Urothelium cell line (cell line): ENCODE data around the gene MYO9A.

Experiments
- DNase-seq: peaks from one replicate; pipeline ENCODE4 v3.0.0; 2011; ENCODE audit warnings: low spot score, mixed read lengths
- FAIRE-seq: peaks from 2 replicates; lab custom pipeline; 2011; peaks lifted over from hg19 to GRCh38; lab: Jason Lieb, UNC

The MYO9A gene

DNA sequence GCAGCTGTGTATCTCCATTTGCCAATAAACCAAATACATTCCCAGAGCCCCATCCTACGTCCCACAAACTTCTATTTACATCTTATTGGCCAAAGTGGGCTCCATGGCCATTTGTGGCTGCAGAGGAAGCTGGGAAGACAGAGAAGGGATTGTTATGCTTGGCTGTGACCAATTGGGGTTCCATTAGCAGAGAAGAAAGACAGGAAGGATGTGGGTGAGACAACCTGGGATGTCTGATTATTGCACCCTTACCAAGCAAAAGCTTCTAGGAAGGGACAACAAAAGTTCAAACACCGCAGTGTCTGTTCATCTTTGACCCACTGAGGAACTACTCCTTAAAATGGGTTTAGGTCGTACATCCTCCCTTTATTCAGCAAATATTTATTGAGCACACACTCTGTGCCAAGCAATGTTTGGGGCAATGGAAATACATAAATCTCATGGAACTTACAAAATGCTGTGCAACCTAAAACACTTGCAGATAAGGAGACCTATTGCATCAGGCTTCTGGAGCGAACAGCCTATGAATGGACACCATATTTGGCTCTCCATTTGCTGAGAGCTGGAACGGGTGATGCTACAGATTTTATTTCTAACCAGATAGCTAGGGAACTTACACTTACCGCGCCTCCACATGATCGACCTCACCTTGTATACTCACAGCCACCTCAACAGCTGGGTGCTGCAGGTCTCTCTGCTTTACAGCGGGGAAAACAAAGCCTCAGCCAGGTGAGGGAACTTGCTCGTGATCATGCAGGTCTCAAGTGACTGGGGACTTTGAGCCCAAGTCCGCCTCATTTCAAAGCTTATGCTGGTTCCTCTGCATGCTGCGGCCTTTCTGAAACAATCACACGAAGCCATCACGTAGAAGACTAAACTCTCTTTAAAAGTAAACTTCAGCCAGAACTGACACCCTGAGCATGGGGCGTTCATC is 329.0 kb downstream of the MYO9A start:
- FAIRE-seq (no peak), DNase-seq (no peak)

DNA sequence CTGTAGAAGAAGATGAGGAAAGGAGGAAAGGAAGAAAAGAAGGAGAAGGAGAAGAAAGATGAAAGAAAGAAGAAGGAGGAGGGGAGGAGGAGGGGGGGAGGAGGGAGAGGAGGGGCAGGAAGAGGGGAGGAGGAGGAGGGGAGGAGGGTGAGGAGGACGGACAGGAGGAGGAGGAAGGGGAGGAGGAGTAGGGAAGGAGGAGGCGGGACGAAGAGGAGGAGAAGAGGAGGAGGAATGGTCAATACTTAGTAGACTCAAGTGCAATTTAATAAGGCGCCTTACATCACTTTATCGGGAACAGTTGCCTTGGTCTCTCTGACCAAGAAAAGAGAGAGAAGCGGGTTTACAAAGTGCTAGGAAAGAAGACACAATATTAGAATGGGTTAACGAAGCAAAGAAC is 331.3 kb downstream of the MYO9A start:
- DNase-seq (no peak), FAIRE-seq (no peak)

DNA sequence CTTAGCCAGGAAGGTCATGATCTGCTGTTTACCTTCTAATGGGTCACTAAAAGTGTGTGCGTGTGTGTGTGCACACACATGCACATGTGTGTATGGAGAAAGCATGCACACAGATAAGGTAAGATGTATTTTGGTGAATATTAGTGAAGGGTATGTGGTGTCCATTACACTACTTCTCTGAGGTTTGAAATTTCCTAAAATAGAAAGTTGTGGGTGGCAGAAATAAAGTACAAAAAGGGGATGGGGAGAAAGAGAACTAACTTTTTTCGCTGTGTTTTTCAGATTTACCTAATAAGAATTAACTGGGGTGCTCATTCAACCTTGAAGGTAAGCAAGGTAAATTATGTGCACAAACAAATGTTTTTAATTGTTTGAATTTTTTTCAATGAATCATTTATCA is 332.0 kb downstream of the MYO9A start:
- DNase-seq, result no peak
- no peak for FAIRE-seq

DNA sequence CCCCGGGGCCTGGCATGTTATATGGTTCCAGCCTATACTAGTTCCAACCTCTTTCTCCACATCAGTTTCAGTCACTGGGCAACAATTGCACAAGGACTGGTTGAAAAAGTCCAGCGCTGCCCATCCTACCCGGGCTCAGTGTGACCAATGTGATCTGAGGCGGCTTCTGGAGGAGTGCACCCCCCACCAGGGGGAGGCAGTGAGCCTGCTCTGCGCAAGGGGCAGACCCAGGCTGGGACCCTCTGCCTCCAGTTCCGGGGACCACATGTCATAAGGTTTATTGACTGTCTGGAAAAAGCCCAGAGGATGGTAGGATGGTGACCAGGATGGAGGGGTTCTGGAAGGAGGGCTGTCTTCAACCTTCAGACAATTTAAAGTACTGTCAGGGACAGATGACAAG is 333.2 kb downstream of the MYO9A start:
- DNase-seq (no peak), FAIRE-seq (no peak)

DNA sequence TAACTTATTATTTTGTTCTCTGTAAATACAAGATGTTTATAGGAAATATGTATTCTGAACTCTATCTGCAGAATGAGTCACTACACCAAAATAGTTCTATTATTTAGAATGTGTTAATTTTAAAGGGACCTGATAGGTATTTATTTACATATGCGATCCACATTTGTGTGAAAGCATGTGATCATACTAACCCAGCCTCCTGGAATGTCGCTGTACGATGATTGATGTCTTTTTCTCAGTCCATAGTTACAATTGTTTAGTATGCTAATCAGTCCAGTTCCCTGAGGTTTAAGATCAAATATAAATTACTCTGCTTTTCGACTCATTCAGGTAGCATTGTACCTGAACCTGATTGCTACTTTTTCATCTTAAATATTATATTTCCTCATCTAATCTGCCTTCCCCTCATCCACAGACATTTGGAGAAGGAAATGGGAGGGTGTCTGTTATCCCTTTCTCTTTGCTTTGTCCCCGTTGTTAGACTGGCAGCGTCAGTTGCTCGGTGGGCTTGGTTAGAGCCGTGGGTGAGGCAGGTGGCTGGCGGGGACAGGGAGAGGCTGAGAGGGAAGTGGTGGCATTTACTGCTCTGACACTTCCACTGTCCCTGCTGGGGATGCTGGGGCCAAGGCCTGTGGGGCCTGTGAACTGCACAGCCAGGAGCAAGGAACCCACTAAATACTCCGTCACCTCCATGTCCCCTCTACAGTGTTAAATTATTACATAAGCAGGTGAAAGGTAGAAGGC is 335.4 kb downstream of the MYO9A start:
- FAIRE-seq, result no peak
- DNase-seq, result no peak

DNA sequence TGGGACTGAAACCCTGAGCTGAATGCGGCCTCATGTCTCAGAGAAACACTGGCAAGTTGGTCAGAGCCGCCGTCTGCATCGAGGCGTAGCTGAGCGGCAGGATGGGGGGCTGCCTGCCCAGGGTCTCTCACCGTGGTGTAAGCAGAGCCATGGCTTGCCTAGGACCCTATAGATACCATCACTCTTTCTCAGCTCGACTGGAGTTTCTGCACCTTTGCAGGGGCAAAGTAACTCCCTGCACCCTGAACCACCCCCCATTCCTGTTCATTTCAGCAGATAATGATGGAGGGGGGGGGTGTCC is 336.0 kb downstream of the MYO9A start:
- no peak for DNase-seq
- no peak for FAIRE-seq

DNA sequence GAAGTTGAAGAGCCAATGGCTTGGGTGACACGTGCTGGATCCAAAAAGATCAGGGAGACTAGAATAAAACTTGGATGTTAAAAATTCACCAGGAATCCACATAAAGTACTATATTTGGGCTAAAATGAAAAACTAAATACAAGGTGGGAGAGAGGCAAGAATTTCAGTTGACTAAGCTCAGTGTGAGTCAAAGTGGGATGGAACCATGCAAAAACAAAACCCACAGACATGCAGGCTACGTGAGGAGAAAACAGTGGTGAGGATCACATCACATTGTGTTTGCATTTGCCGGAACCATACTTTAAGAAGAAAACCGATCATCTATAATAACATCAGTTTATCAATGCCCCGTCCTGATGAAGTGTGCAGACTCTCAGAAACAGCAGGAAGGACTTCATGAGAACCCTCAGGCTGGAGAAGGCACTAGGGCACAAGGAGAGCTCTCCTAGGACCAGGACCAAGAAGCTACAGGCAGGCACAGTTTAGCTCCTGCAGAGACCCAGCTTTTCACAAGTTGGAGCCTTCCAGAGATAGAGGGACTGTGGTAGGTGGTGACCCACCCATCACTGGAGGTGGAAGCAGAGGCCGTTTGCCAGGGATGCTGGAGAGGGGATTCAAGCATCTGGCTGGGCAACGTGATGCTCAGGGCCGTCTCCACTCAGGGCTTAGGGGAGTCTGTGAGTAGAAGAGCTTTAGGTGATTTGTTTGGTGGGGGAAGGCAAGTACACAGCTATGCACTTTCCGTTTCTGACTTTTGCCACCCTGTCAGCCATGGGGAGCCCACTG is 336.6 kb downstream of the MYO9A start:
- no peak for FAIRE-seq
- DNase-seq, result no peak

DNA sequence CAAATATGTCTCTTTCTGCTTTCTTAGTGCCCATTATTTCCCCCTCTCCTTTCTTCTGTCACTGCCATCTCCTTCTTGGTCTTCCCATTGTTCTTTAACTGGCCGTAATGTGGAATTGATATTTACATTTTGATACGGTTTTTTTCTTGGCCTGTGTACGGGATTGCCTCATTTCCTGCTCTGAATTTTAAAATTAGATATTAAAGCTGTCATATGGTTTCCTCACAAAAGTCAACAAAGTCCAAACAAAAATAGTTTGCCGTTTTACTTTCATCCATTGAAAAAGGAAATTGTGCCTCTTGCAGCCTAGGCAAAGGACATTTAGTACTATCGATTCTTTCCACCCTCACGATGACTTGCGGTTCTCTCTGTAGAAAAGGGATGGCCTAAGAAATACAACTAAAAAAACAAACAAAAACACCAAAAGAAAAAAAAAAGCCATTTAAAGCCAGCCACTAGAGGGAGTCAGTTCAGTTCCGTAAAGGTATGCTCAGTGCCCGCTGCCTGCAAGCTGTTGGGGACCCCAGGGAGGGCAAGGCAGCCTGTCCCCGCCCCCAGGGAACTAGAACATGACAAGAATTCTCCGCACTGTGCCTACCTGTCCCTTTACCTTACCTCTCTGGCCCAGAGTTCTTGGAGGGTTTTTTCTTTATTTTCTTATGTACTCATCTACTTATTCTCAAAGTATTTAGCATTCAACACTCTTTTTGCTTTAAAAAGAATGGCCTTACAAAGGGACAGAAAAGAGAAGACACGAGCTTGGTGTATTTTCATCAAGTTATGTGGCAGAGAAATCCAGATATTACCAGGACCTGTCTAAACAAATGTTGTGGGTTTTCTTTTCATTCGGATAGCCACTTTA is 337.6 kb downstream of the MYO9A start:
- DNase-seq (peak; percentile 65), FAIRE-seq (no peak)

DNA sequence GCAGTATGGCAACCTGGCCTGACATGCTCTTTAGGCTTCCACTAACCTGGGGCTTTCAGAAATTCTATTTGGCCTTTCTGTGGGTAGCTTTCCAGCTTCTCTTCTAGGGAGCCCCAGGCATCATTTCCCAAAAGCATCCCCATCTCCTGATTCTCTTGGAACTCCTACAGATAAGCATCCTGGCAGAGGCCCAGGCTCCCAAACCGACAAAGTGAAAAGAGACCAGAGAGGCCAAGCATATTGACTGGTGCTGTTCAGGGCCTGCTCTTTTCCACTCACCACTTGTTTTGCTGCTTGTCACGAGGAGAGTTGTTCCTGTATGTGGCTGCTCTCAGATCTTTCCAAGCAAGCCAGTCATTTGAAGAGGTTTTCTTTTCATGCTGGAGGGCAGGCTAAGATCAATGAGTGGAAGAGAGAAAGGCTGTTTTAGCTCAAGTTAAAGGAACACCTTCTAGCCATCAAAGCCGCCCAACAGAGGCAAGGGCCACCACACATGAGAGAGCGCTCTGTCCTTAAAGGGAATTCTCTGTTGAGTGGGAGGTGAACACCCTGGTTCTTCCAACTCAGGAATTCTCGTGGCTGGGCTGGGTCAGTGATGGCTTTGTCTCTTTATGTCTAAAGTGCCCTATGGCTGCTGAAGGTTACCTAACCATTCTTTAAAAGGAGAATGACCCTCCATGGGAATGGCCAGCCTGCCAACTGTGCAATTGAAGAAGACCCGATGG is 338.7 kb downstream of the MYO9A start:
- FAIRE-seq, result no peak

DNA sequence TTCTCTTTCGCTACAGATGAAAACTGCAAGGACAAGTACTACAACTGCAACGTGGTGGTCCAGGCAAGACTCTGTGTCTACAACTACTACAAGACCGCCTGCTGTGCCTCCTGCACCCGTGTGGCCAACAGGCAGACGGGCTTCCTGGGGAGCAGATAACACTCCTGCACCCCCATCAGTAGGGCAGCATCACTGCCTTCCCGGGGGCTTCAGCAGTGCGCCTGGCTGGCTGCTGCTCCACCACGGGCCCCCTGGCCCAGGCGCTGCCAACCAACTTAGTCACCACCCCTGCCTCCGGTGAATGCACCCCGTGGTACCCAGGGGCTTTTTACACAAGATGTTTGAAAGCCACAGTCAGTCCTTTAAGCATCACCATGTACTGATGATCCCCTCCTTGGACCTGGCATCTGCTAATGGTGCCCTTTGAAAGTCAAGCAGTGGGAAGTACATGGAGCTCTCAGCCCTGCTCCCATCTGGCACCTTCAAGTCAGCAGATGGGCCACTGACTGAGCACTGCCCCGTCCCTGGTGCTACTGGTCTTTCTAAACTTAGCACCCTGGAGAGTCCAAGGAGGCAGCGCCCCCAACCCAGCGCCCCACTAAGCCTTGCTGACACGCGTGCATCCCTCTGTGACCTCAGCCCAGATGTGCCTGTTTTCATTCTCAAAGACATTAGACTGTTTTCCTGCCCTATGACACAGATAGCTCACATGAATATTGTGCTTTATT is 340.6 kb downstream of the MYO9A start:
- DNase-seq, result no peak
- FAIRE-seq, result no peak

More for the DNA sequence above, 338.7 kb downstream of the MYO9A start:
- DNase-seq, result no peak

DNA sequence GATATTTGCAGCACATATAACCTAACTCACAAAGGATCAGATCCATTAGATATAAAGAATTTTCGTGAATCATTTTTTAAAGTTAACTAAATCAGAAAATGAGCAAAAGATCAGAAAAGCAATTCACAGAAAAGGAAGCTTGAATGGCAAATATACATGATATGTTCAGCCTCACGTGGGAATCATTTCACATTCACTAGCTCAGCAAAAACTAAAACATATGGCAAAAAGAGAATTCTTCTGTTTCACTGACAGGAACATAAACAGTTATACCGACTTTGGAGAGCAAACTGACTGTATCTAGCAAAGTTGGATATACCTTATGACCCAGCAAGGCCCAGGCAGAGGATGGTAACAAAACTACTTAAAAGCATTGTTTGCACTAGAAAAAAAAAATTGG is 341.6 kb downstream of the MYO9A start:
- DNase-seq, result no peak
- FAIRE-seq, result no peak

DNA sequence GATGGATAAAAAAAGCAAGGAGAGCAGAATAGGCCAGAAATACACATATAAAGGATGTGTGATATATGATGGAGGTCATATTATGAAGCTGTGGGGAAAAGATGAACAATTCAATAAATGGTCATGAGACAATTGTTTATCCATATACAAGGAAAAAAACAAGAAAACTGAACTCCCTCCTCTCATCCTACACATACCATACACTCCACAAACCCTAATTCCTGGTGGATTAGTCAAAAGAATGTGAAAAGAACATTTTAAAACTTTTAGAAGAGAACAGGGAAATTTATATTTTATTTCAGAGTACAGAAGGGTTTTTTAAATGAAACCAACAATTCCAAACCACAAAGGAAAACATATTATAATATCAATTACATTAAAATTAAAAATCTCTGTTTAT is 342.1 kb downstream of the MYO9A start:
- no peak for FAIRE-seq

DNA sequence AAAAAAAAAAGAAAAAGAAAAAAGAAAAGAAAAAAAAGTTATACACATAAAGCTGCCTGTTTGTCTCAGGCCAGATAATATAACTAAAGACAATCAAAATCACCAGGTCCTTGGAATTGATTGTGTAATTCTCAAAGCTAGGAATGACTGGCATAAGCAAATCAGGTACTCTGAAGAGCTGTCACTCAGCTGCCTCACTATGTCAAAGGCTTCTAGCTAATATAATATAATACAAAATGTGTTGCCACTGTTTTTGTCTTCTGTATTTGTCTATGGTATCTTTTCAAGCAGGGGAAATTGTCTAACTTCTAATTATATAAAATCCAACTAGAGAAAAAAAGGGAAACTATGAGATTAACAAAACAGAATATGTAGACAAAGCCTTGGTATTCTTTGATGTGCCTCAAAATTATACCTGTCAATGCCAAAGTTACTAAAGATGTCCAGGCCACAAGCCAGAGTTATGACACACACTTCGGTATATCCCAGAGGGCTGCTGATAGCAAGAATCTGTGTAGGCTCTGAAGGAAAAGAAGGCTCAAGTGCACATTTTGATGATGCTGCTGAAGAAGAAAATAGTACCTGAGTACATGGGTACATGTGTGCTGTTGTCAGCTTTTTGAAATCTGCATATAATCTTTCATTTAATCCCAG is 344.6 kb downstream of the MYO9A start:
- no peak for DNase-seq
- no peak for FAIRE-seq

More for the DNA sequence above, 342.1 kb downstream of the MYO9A start:
- DNase-seq, result no peak
